A549 (cell line): ENCODE results near the gene CALHM3.

Experiments
- EP300 ChIP-seq, 2 experiments: fragments of >200 bp; sonication (Bioruptor Twin); formaldehyde crosslinking; IDR thresholded peaks; 2 replicates in 1 of 2; 3 replicates in 1 of 2; pipeline ENCODE4 v1.6.1; 2016 to 2017
- ESRRA ChIP-seq: fragments of 150-350 bp; IDR thresholded peaks from 2 replicates; pipeline ENCODE4 v1.6.1; 2014; ENCODE audit warnings: mild to moderate bottlenecking, low read length, borderline replicate concordance
- POLR2A ChIP-seq: IDR thresholded peaks from 2 replicates; pipeline ENCODE4 v1.6.1; 2012; ENCODE audit warnings: mild to moderate bottlenecking, low read length
- TF ChIP-seq, protein P1 (sequence below): fragments of >200 bp; sonication (Bioruptor Twin); formaldehyde crosslinking; IDR thresholded peaks from 3 replicates; pipeline ENCODE4 v1.5.1; 2016

- TF ChIP-seq, protein P1, sequence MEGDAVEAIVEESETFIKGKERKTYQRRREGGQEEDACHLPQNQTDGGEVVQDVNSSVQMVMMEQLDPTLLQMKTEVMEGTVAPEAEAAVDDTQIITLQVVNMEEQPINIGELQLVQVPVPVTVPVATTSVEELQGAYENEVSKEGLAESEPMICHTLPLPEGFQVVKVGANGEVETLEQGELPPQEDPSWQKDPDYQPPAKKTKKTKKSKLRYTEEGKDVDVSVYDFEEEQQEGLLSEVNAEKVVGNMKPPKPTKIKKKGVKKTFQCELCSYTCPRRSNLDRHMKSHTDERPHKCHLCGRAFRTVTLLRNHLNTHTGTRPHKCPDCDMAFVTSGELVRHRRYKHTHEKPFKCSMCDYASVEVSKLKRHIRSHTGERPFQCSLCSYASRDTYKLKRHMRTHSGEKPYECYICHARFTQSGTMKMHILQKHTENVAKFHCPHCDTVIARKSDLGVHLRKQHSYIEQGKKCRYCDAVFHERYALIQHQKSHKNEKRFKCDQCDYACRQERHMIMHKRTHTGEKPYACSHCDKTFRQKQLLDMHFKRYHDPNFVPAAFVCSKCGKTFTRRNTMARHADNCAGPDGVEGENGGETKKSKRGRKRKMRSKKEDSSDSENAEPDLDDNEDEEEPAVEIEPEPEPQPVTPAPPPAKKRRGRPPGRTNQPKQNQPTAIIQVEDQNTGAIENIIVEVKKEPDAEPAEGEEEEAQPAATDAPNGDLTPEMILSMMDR: no peak
- no peak for TF ChIP-seq EP300 (IDR thresholded peaks at IDR 0.05)
- no peak for TF ChIP-seq POLR2A
- no peak for TF ChIP-seq ESRRA
Measured at GRCh38 chr10:103465411-103466179, 13.4 kb downstream of the CALHM3 start.
